ENCODE measurements around the gene ADAMTS2. TPM values are rescaled to one million over a fixed set of nuclear protein-coding genes. Genes with fewer than 3 reads are reported as not detected.

Gene ADAMTS2
- total and polyA plus RNA-seq, 2 of the 4 experiments (the other 2 are of a cell fraction) = 19.0 to 58.8 TPM

DNA sequence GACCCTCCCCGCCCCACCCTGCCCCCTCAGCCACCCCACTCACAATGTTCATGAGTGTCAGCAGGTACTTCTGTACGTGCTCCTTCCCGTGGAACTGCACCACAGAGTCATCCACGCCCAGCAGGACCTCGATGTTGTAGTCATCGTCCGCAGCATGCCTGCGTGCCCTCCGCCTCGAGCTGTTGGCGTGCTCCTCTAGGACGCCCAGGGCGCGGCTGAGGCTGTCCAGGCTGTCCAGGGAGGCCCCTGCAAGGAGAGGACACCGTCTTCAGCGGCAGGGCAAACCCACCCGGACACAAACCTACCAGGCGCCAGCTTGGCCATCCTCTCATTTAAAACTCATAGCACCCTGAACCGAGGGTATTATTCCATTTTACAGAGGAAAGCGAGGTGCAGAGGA, 137.8 kb downstream of the ADAMTS2 start:
- ATAC-seq (ENCODE audit: low read depth) (no peak), DNase-seq (no peak)
- Histone ChIP-seq H3K27ac (ENCODE audit: insufficient read depth, low read length) (no peak overlapping the region), H3K14ac (replicated peaks; ENCODE audit: low read depth, low read length) (no peak overlapping the region), H4K20me1 (ENCODE audit: insufficient read depth, low read length) (peaks cover 8% of the 10 kb centered on the region; the same call in 1 of the 2 replicates), H2BK5ac (ENCODE audit: low read depth, low read length, poor library complexity, severe bottlenecking) (no peak overlapping the region), H2BK20ac (ENCODE audit: low read depth, low read length) (no peak overlapping the region), H3K4me3 (ENCODE audit: insufficient read depth, low read depth, low read length) (no peak overlapping the region), H2AFZ (replicated peaks; ENCODE audit: low read length, poor library complexity) (no peak overlapping the region), H3K9ac (ENCODE audit: low read depth, low read length) (no peak overlapping the region), H3K56ac (ENCODE audit: extremely low read depth, insufficient read depth, low read length) (no peak overlapping the region), H3K4me2 (ENCODE audit: low read depth, low read length) (no peak overlapping the region), H3K9me1 (ENCODE audit: insufficient read depth, low read length) (peaks cover 9% of the 10 kb centered on the region), H4K8ac (ENCODE audit: low read depth in 2 of 2, low read length in 2 of 2) (no peak overlapping the region), H3K4me1 (ENCODE audit: control insufficient read depth, insufficient read depth, low read length) (peaks cover 10% of the 10 kb centered on the region), H2BK15ac (ENCODE audit: low read depth, low read length) (no peak overlapping the region), H2AK9ac (replicated peaks; ENCODE audit: low read depth, low read length, poor library complexity) (no peak overlapping the region), H3K18ac (ENCODE audit: low read depth, low read length) (no peak overlapping the region), H2AK5ac (ENCODE audit: low read depth, low read length) (no peak overlapping the region), H3K23ac (ENCODE audit: low read depth, low read length) (no peak overlapping the region), H3K27me3 (ENCODE audit: control insufficient read depth, insufficient read depth, low read length) (no peaks in the 10 kb centered on the region), H2BK120ac (ENCODE audit: low read depth, low read length) (no peak overlapping the region), H3K79me1 (ENCODE audit: low read depth in 1 of 2, low read length in 2 of 2) (peaks cover 13 to 47% of the 10 kb centered on the region in 2 experiments), H3K4ac (ENCODE audit: low read depth, low read length) (no peak overlapping the region), H4K91ac (ENCODE audit: insufficient read depth, low read depth, low read length) (no peak overlapping the region), H3K9me3 (ENCODE audit: control insufficient read depth, insufficient read depth, low read length) (no peaks in the 10 kb centered on the region), H3K36me3 (ENCODE audit: control insufficient read depth, insufficient read depth, low read length) (no peaks in the 10 kb centered on the region; the same call in 1 of the 2 replicates), H4K5ac (ENCODE audit: low read depth, low read length) (no peak overlapping the region)
- dilution Hi-C loops (cut with HindIII; ENCODE audit: low sequenced_read_pairs, unreplicated experiment) (no loop called here), in situ Hi-C loops (cut with MboI; ENCODE audit: low sequenced_read_pairs) (no loop called here), intact Hi-C loops (cut with micrococcal nuclease) (no loop called here)
- BruUV-seq (replicated peaks) = no TSS peak
- 78% methylated on average over 10 of the region's 20 CpGs; no CpG with 5 or more reads in 1 of the 2 experiments for WGBS, 2 experiments (ENCODE audit: extremely low coverage in 2 of 2, insufficient read length in 1 of 2)
- CTCF ChIA-PET = no interaction called here
- TF ChIP-seq RAD21 (IDR thresholded peaks at IDR 0.05; ENCODE audit: low read length) (no peak), RCOR1 (IDR thresholded peaks at IDR 0.05; ENCODE audit: insufficient replicate concordance, low read length) (no peak), CHD1 (IDR thresholded peaks at IDR 0.05; ENCODE audit: low read depth, low read length) (no peak), RFX5 (IDR thresholded peaks at IDR 0.05; ENCODE audit: low read depth, low read length) (no peak), SMC3 (IDR thresholded peaks at IDR 0.05; ENCODE audit: low read depth, low read length) (no peak), MAFK (IDR thresholded peaks at IDR 0.05; ENCODE audit: low read depth, low read length) (no peak), FOS (IDR thresholded peaks at IDR 0.05; ENCODE audit: low read depth, low read length) (no peak)
- POLR2A ChIA-PET (ENCODE audit: unreplicated experiment) = no interaction called here
